ENCODE data around the gene DUSP8. TPM values are rescaled to one million over a fixed set of nuclear protein-coding genes. Genes with fewer than 3 reads are reported as not detected.

The DUSP8 gene
- total and polyA plus RNA-seq, 2 of the 8 experiments (the other 6 are each of a cell fraction or from before 2014, with no cell fraction given), result 2.8 to 3.6 TPM

DNA sequence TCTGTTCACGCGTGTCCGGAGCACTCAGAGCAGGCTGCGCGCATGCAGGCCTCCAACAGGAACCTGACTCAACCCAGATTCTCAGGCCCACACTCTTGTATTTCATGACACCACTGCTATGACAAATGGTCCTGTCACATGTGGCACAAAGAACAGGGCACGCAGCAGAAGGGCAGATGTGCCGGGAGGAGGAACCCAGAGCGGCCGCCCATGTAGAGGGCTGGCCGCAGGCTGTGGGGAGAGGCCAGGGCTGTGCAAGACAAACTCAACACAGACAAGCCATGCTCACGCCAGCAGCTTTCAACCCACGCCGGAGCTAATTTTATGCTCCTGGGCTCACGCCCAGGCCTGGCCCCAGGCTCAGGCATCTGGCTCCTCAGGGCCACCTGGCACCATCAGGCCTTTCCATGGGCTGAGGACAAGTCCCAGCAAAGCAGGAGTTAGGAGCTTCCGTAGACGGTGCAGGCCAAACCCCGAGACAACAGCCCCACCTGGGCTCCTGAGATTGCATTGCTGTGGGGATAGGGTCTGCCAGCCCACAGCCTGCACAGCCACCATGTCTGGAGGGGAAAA, 40.0 kb downstream of the DUSP8 start (continued):
- TF ChIP-seq, protein P1, sequence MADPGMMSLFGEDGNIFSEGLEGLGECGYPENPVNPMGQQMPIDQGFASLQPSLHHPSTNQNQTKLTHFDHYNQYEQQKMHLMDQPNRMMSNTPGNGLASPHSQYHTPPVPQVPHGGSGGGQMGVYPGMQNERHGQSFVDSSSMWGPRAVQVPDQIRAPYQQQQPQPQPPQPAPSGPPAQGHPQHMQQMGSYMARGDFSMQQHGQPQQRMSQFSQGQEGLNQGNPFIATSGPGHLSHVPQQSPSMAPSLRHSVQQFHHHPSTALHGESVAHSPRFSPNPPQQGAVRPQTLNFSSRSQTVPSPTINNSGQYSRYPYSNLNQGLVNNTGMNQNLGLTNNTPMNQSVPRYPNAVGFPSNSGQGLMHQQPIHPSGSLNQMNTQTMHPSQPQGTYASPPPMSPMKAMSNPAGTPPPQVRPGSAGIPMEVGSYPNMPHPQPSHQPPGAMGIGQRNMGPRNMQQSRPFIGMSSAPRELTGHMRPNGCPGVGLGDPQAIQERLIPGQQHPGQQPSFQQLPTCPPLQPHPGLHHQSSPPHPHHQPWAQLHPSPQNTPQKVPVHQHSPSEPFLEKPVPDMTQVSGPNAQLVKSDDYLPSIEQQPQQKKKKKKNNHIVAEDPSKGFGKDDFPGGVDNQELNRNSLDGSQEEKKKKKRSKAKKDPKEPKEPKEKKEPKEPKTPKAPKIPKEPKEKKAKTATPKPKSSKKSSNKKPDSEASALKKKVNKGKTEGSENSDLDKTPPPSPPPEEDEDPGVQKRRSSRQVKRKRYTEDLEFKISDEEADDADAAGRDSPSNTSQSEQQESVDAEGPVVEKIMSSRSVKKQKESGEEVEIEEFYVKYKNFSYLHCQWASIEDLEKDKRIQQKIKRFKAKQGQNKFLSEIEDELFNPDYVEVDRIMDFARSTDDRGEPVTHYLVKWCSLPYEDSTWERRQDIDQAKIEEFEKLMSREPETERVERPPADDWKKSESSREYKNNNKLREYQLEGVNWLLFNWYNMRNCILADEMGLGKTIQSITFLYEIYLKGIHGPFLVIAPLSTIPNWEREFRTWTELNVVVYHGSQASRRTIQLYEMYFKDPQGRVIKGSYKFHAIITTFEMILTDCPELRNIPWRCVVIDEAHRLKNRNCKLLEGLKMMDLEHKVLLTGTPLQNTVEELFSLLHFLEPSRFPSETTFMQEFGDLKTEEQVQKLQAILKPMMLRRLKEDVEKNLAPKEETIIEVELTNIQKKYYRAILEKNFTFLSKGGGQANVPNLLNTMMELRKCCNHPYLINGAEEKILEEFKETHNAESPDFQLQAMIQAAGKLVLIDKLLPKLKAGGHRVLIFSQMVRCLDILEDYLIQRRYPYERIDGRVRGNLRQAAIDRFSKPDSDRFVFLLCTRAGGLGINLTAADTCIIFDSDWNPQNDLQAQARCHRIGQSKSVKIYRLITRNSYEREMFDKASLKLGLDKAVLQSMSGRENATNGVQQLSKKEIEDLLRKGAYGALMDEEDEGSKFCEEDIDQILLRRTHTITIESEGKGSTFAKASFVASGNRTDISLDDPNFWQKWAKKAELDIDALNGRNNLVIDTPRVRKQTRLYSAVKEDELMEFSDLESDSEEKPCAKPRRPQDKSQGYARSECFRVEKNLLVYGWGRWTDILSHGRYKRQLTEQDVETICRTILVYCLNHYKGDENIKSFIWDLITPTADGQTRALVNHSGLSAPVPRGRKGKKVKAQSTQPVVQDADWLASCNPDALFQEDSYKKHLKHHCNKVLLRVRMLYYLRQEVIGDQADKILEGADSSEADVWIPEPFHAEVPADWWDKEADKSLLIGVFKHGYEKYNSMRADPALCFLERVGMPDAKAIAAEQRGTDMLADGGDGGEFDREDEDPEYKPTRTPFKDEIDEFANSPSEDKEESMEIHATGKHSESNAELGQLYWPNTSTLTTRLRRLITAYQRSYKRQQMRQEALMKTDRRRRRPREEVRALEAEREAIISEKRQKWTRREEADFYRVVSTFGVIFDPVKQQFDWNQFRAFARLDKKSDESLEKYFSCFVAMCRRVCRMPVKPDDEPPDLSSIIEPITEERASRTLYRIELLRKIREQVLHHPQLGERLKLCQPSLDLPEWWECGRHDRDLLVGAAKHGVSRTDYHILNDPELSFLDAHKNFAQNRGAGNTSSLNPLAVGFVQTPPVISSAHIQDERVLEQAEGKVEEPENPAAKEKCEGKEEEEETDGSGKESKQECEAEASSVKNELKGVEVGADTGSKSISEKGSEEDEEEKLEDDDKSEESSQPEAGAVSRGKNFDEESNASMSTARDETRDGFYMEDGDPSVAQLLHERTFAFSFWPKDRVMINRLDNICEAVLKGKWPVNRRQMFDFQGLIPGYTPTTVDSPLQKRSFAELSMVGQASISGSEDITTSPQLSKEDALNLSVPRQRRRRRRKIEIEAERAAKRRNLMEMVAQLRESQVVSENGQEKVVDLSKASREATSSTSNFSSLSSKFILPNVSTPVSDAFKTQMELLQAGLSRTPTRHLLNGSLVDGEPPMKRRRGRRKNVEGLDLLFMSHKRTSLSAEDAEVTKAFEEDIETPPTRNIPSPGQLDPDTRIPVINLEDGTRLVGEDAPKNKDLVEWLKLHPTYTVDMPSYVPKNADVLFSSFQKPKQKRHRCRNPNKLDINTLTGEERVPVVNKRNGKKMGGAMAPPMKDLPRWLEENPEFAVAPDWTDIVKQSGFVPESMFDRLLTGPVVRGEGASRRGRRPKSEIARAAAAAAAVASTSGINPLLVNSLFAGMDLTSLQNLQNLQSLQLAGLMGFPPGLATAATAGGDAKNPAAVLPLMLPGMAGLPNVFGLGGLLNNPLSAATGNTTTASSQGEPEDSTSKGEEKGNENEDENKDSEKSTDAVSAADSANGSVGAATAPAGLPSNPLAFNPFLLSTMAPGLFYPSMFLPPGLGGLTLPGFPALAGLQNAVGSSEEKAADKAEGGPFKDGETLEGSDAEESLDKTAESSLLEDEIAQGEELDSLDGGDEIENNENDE (IDR thresholded peaks at IDR 0.05; ENCODE audit: insufficient replicate concordance, low read length), result no peak
- TF ChIP-seq JUN (IDR thresholded peaks at IDR 0.05; ENCODE audit: low read depth, low read length), result no peak
- TF ChIP-seq, protein P2, sequence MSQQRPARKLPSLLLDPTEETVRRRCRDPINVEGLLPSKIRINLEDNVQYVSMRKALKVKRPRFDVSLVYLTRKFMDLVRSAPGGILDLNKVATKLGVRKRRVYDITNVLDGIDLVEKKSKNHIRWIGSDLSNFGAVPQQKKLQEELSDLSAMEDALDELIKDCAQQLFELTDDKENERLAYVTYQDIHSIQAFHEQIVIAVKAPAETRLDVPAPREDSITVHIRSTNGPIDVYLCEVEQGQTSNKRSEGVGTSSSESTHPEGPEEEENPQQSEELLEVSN (IDR thresholded peaks at IDR 0.05), result no peak
- TF ChIP-seq CEBPB (IDR thresholded peaks at IDR 0.05; ENCODE audit: low read depth, low read length), result no peak
- no peak for TF ChIP-seq FOSL1 (IDR thresholded peaks at IDR 0.05; ENCODE audit: insufficient read depth, low read depth, low read length)
- no peak for TF ChIP-seq CREB1 (IDR thresholded peaks at IDR 0.05)
- no peak for TF ChIP-seq KDM1A (IDR thresholded peaks at IDR 0.05; ENCODE audit: borderline replicate concordance, low read length)
- TF ChIP-seq POU5F1 (IDR thresholded peaks at IDR 0.05; ENCODE audit: low read depth, low read length), result no peak
- TF ChIP-seq CHD1 (IDR thresholded peaks at IDR 0.05; ENCODE audit: low read depth, low read length), result no peak
